Measurements from ENCODE around the gene HPCAL4. TPM values are rescaled to one million over a fixed set of nuclear protein-coding genes. Genes with fewer than 3 reads are reported as not detected.

Gene HPCAL4
- total RNA-seq, 1 donor from 2014 or later: 4.4 TPM

Other genes starting within 250 kb of the HPCAL4 start
- gene BMP8A, start 199.8 kb downstream of the HPCAL4 start, total RNA-seq: 0.10 TPM in 1 of 2 replicates, not detected in the other
- 131 and 248 TPM in 2 replicates for gene PABPC4, start 114.6 kb downstream of the HPCAL4 start, total RNA-seq
- 0.10 TPM in 1 of 2 replicates, not detected in the other for gene HEYL, start 51.8 kb downstream of the HPCAL4 start, total RNA-seq
- gene NT5C1A, start 19.3 kb downstream of the HPCAL4 start, total RNA-seq: 0.94 TPM in 1 of 2 replicates, not detected in the other
- 35.1 and 39.9 TPM in 2 replicates for gene PPIE, start 47.4 kb upstream of the HPCAL4 start, total RNA-seq
- gene OXCT2, start 79.9 kb upstream of the HPCAL4 start, total RNA-seq: 0.65 and 8.7 TPM in 2 replicates
- 1.3 and 2.3 TPM in 2 replicates for gene BMP8B, start 97.4 kb upstream of the HPCAL4 start, total RNA-seq
- gene TRIT1, start 192.1 kb upstream of the HPCAL4 start, total RNA-seq: 26.4 and 35.3 TPM in 2 replicates
- gene MYCL, start 210.5 kb upstream of the HPCAL4 start, total RNA-seq: 0.70 and 1.4 TPM in 2 replicates

Measured in renal cortical epithelial cell (primary cell).